Measurements from ENCODE around the gene CLASP1. TPM values are rescaled to one million over a fixed set of nuclear protein-coding genes. Genes with fewer than 3 reads are reported as not detected.

Gene CLASP1
- total and polyA plus RNA-seq, 2 experiments from 2014 or later, result 16.6 to 56.3 TPM

DNA sequence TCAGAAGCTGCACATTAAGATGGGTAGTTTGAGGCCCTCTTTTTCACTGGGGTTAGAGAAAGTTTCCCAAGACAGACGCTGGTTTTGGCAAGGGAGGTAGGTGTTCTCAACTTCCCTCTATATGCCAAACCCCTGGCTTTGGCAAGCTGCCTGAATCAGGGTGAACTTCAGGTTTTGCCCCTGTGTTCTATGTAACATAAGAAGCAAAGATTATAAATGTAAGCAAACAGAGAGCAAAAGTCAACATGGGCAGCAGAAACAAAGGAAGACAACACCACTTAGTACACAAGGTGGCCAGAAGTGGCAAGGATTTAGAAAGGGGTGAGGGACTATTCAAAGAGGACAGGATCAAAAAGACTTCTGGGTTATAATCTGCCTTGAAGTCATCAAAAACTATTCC, 293.8 kb downstream of the CLASP1 start:
- Histone ChIP-seq H3F3A (replicated peaks; ENCODE audit: low read depth) (0 out of 2 replicates have a peak, but pooled peaks cover 2% of the 10 kb centered on the region), H3K4me2 (no peak overlapping the region), H3K4me3 (no peak overlapping the region), H3K9me2 (ENCODE audit: insufficient read depth) (no peaks in the 10 kb centered on the region), H3K36me3 (ENCODE audit: insufficient read depth) (peaks cover 22% of the 10 kb centered on the region), H3K4me1 (ENCODE audit: insufficient read depth) (no peaks in the 10 kb centered on the region), H4K20me1 (replicated peaks; ENCODE audit: insufficient read depth) (peaks cover 11% of the 10 kb centered on the region), H3K27me3 (ENCODE audit: insufficient read depth) (no peaks in the 10 kb centered on the region), H3K27ac (ENCODE audit: low read depth) (no peak overlapping the region), H2AFZ (no peak overlapping the region), H3K79me2 (replicated peaks; ENCODE audit: insufficient read depth) (no peaks in the 10 kb centered on the region)
- ATAC-seq (no peak), DNase-seq (ENCODE audit: low spot score) (no peak)
- no peaks in the 10 kb centered on the region for H3K4me1 Mint-ChIP-seq
- H3K36me3 Mint-ChIP-seq (ENCODE audit: low read depth), result peaks cover 23% of the 10 kb centered on the region
- no peaks in the 10 kb centered on the region for H3K27me3 Mint-ChIP-seq (ENCODE audit: insufficient read depth, low read depth, poor library complexity)
- H3K4me3 Mint-ChIP-seq, result no peak overlapping the region
- no peak overlapping the region for H3K27ac Mint-ChIP-seq
- H3K9me3 Mint-ChIP-seq, result no peaks in the 10 kb centered on the region
- TF ChIP-seq, protein P1, sequence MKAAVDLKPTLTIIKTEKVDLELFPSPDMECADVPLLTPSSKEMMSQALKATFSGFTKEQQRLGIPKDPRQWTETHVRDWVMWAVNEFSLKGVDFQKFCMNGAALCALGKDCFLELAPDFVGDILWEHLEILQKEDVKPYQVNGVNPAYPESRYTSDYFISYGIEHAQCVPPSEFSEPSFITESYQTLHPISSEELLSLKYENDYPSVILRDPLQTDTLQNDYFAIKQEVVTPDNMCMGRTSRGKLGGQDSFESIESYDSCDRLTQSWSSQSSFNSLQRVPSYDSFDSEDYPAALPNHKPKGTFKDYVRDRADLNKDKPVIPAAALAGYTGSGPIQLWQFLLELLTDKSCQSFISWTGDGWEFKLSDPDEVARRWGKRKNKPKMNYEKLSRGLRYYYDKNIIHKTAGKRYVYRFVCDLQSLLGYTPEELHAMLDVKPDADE (IDR thresholded peaks at IDR 0.05), result no peak

DNA sequence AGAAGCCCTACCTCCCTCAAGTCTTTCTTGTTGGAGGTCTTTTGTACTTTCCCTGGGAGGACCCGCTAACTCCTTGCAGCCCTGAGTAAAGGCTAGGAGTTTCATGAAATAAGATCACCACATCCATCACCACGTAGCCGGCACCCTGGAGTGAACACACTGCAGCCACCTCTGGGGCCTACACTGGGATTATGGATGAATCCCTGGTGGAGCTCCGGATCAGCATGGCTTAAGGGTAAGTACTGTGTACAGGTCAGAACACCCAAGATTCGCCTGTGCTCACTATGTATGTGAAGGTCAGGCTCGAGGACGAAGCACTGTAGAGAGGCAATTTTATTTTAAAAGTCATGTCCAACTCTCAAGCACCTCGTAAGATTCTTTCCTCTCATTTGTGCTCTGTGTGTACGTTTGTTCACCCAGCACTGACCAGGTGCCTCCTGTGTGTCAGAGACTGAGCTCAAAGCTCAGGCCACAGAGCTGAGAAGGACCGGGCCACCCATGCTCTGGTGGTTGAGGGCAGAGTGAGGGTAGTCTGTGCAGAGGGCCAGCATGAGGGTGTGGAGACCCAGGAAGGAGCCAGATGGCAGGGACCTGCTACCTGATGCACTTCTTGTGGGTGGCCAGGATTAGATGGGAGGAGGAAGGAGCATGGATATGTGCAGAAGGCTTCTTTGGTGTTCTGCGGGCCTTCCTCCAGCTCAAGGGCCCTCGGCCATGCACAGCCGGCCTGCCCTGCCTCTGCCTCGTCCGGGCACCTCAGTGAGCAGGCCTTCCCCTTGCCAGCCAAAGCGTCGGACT, 297.5 kb downstream of the CLASP1 start:
- Histone ChIP-seq H2AFZ (no peak overlapping the region), H3K27me3 (ENCODE audit: insufficient read depth) (no peaks in the 10 kb centered on the region), H3K4me2 (no peak overlapping the region), H3K79me2 (replicated peaks; ENCODE audit: insufficient read depth) (no peaks in the 10 kb centered on the region), H3F3A (replicated peaks; ENCODE audit: low read depth) (0 out of 2 replicates have a peak, but pooled peaks cover 2% of the 10 kb centered on the region), H3K36me3 (ENCODE audit: insufficient read depth) (peaks cover 17% of the 10 kb centered on the region; the same call in 1 of the 2 replicates), H3K27ac (ENCODE audit: low read depth) (no peak overlapping the region), H3K9me2 (ENCODE audit: insufficient read depth) (no peaks in the 10 kb centered on the region), H3K4me3 (no peak overlapping the region), H3K4me1 (ENCODE audit: insufficient read depth) (no peaks in the 10 kb centered on the region), H4K20me1 (replicated peaks; ENCODE audit: insufficient read depth) (peaks cover 4% of the 10 kb centered on the region; the same call in 1 of the 2 replicates)
- H3K4me1 Mint-ChIP-seq, result no peaks in the 10 kb centered on the region
- no peak overlapping the region for H3K4me3 Mint-ChIP-seq
- ATAC-seq (no peak), DNase-seq (ENCODE audit: low spot score) (no peak)
- no peak overlapping the region for H3K27ac Mint-ChIP-seq
- peaks cover 41% of the 10 kb centered on the region for H3K36me3 Mint-ChIP-seq (ENCODE audit: low read depth)
- peaks cover 3% of the 10 kb centered on the region for H3K27me3 Mint-ChIP-seq (ENCODE audit: insufficient read depth, low read depth, poor library complexity)
- no peaks in the 10 kb centered on the region for H3K9me3 Mint-ChIP-seq
- TF ChIP-seq POLR2AphosphoS5 (IDR thresholded peaks at IDR 0.05; ENCODE audit: low read depth), result no peak
- no peak for TF ChIP-seq STAT1 (IDR thresholded peaks at IDR 0.05; ENCODE audit: unreplicated experiment)
- TF ChIP-seq NANOG (IDR thresholded peaks at IDR 0.05; ENCODE audit: borderline replicate concordance), result no peak
- TF ChIP-seq EZH2phosphoT487 (IDR thresholded peaks at IDR 0.05; ENCODE audit: unreplicated experiment), result no peak
- TF ChIP-seq, protein P2, sequence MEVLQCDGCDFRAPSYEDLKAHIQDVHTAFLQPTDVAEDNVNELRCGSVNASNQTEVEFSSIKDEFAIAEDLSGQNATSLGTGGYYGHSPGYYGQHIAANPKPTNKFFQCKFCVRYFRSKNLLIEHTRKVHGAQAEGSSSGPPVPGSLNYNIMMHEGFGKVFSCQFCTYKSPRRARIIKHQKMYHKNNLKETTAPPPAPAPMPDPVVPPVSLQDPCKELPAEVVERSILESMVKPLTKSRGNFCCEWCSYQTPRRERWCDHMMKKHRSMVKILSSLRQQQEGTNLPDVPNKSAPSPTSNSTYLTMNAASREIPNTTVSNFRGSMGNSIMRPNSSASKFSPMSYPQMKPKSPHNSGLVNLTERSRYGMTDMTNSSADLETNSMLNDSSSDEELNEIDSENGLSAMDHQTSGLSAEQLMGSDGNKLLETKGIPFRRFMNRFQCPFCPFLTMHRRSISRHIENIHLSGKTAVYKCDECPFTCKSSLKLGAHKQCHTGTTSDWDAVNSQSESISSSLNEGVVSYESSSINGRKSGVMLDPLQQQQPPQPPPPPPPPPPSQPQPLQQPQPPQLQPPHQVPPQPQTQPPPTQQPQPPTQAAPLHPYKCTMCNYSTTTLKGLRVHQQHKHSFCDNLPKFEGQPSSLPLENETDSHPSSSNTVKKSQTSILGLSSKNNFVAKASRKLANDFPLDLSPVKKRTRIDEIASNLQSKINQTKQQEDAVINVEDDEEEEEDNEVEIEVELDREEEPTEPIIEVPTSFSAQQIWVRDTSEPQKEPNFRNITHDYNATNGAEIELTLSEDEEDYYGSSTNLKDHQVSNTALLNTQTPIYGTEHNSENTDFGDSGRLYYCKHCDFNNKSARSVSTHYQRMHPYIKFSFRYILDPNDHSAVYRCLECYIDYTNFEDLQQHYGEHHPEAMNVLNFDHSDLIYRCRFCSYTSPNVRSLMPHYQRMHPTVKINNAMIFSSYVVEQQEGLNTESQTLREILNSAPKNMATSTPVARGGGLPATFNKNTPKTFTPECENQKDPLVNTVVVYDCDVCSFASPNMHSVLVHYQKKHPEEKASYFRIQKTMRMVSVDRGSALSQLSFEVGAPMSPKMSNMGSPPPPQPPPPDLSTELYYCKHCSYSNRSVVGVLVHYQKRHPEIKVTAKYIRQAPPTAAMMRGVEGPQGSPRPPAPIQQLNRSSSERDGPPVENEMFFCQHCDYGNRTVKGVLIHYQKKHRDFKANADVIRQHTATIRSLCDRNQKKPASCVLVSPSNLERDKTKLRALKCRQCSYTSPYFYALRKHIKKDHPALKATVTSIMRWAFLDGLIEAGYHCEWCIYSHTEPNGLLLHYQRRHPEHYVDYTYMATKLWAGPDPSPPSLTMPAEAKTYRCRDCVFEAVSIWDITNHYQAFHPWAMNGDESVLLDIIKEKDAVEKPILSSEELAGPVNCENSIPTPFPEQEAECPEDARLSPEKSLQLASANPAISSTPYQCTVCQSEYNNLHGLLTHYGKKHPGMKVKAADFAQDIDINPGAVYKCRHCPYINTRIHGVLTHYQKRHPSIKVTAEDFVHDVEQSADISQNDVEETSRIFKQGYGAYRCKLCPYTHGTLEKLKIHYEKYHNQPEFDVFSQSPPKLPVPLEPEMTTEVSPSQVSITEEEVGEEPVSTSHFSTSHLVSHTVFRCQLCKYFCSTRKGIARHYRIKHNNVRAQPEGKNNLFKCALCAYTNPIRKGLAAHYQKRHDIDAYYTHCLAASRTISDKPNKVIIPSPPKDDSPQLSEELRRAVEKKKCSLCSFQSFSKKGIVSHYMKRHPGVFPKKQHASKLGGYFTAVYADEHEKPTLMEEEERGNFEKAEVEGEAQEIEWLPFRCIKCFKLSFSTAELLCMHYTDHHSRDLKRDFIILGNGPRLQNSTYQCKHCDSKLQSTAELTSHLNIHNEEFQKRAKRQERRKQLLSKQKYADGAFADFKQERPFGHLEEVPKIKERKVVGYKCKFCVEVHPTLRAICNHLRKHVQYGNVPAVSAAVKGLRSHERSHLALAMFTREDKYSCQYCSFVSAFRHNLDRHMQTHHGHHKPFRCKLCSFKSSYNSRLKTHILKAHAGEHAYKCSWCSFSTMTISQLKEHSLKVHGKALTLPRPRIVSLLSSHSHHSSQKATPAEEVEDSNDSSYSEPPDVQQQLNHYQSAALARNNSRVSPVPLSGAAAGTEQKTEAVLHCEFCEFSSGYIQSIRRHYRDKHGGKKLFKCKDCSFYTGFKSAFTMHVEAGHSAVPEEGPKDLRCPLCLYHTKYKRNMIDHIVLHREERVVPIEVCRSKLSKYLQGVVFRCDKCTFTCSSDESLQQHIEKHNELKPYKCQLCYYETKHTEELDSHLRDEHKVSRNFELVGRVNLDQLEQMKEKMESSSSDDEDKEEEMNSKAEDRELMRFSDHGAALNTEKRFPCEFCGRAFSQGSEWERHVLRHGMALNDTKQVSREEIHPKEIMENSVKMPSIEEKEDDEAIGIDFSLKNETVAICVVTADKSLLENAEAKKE (CRISPR knock-in tag; IDR thresholded peaks at IDR 0.05), result no peak
- no peak for TF ChIP-seq JUNB (IDR thresholded peaks at IDR 0.05; ENCODE audit: unreplicated experiment)
- no peak for TF ChIP-seq EZH2 (IDR thresholded peaks at IDR 0.05; ENCODE audit: low read depth, unreplicated experiment)
- TF ChIP-seq, protein P3, sequence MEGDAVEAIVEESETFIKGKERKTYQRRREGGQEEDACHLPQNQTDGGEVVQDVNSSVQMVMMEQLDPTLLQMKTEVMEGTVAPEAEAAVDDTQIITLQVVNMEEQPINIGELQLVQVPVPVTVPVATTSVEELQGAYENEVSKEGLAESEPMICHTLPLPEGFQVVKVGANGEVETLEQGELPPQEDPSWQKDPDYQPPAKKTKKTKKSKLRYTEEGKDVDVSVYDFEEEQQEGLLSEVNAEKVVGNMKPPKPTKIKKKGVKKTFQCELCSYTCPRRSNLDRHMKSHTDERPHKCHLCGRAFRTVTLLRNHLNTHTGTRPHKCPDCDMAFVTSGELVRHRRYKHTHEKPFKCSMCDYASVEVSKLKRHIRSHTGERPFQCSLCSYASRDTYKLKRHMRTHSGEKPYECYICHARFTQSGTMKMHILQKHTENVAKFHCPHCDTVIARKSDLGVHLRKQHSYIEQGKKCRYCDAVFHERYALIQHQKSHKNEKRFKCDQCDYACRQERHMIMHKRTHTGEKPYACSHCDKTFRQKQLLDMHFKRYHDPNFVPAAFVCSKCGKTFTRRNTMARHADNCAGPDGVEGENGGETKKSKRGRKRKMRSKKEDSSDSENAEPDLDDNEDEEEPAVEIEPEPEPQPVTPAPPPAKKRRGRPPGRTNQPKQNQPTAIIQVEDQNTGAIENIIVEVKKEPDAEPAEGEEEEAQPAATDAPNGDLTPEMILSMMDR (conservative IDR thresholded peaks at IDR 0.05; ENCODE audit: low read depth in 2 of 2), result no peak
- no peak for TF ChIP-seq ZNF114 (CRISPR knock-in tag; IDR thresholded peaks at IDR 0.05)
- TF ChIP-seq, protein P1 (IDR thresholded peaks at IDR 0.05), result no peak
